Stomach (tissue), 9 donors: Measurements from ENCODE around the gene TGM3. TPM values are rescaled to one million over a fixed set of nuclear protein-coding genes. Genes with fewer than 3 reads are reported as not detected.

Source experiments
- DNase-seq, 2 donors: peaks; one replicate each; pipeline versions ENCODE4 v3.0.0 to v3.0.0-alpha.2; 2013 to 2019
- H3K27ac ChIP-seq, 5 donors: fragments of 200-600 bp in 4 of 5; sonication (generic) in 4 of 5; one replicate each; pipeline ENCODE4 v1.5.1; 2013 to 2019; ENCODE audit warnings: mild to moderate bottlenecking in 1 of 5, moderate library complexity in 1 of 5
- H3K27me3 ChIP-seq, 3 donors: fragments of 200-600 bp; sonication (generic); one replicate each; pipeline ENCODE4 v1.5.1; 2017 to 2019; ENCODE audit warnings: mixed run types in 1 of 3
- H3K36me3 ChIP-seq, 4 donors: fragments of 200-600 bp; sonication (generic); 1 replicate in 3 of 4; 2 replicates in 1 of 4; pipeline ENCODE4 v1.5.1; 2016 to 2019
- H3K4me1 ChIP-seq, 4 donors: fragments of 200-600 bp; sonication (generic); one replicate each; pipeline ENCODE4 v1.5.1; 2016 to 2019
- H3K4me3 ChIP-seq, 4 donors: fragments of 200-600 bp; sonication (generic) in 3 of 4; one replicate each; pipeline ENCODE4 v1.5.1; 2016 to 2019; ENCODE audit warnings: mild to moderate bottlenecking in 1 of 4
- H3K9me3 ChIP-seq, 4 donors: fragments of 200-600 bp; sonication (generic); one replicate each; pipeline ENCODE4 v1.5.1; 2016 to 2019
- EP300 ChIP-seq: sonication (generic); formaldehyde crosslinking; IDR thresholded peaks from one replicate; pipeline ENCODE4 v1.6.1; 2017; ENCODE audit warnings: antibody characterized with exemption
- POLR2A ChIP-seq, 4 donors: fragments of 450-650 bp; IDR thresholded peaks; one replicate each; pipeline ENCODE4 v1.6.1; 2016; ENCODE audit warnings: antibody characterized with exemption in 4 of 4, control low read depth in 2 of 4, mild to moderate bottlenecking in 1 of 4, moderate library complexity in 1 of 4
- POLR2AphosphoS5 ChIP-seq, 3 donors: sonication (generic); formaldehyde crosslinking; IDR thresholded peaks; one replicate each; pipeline ENCODE4 v1.6.1; 2016; ENCODE audit warnings: antibody characterized with exemption in 3 of 3
- WGBS, 5 donors: extraction: QIAGEN DNeasy Blood & Tissue Kit in 3 of 5; methylation state at CpG; one replicate each; pipeline versions ENCODE4 v1.1.5 to v1.1.7; 2013 to 2018; 5-methylcytosine and 5-hydroxymethylcytosine counted together
- intact Hi-C: fragments of 100-400 bp; cut with DNase I; formaldehyde crosslinking; loops from one replicate; pipeline ENCODE4 v1.15.1; 2023; ENCODE audit warnings: low total_unique reads
- polyA plus RNA-seq, 3 donors: library from polyadenylated mRNA; stranded (reverse); fragments of 200-250 nt; gene quantifications; one replicate each; pipeline ENCODE4 v1.2.3, GENCODE V29; 2013
- total RNA-seq, 5 donors: library from RNA; depleted of rRNA; stranded (reverse); fragments of >200 nt; gene quantifications; one replicate each; pipeline versions ENCODE4 v1.1.0 to v1.2.3, GENCODE V29; 2014 to 2016
- TF ChIP-seq, protein P1 (sequence below), 7 experiments: fragments of 450-650 bp in 4 of 7; fragments of 200-600 bp in 3 of 7; sonication (generic) in 3 of 7; IDR thresholded peaks; one replicate each; pipeline ENCODE4 v1.5.1; 2016 to 2019; ENCODE audit warnings: antibody characterized with exemption in 7 of 7, control low read depth in 2 of 7, mild to moderate bottlenecking in 1 of 7
- donor health status: healthy with polysubstance abuse.
- donor health status: Bipolar disorder and iron deficiency.
- donor health status: healthy.

TGM3 gene
- total and polyA plus RNA-seq, 8 donors: 0.62 to 173 (median 3.4) TPM; not detected in 5

DNA sequence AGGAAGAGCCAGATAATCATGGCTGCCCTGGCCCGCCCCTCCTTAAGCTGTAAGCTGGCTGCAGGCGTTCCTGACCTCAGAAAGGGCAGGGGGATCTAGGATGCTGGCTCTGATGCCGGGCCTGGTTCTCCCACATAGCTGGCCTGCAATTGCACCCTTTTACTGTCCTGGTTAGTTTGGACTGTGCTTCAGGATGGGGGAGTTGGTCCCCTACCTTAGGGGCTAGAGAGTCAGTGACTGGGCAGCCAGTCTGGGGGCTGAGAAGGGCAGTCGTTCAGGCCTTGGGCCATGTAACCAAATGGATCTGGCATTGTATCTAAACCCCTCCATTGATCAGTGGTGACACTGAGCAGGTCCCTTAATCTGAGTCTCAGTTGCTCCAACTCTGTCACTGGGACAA, 40.7 kb downstream of the TGM3 start:
- TF ChIP-seq, protein P1, sequence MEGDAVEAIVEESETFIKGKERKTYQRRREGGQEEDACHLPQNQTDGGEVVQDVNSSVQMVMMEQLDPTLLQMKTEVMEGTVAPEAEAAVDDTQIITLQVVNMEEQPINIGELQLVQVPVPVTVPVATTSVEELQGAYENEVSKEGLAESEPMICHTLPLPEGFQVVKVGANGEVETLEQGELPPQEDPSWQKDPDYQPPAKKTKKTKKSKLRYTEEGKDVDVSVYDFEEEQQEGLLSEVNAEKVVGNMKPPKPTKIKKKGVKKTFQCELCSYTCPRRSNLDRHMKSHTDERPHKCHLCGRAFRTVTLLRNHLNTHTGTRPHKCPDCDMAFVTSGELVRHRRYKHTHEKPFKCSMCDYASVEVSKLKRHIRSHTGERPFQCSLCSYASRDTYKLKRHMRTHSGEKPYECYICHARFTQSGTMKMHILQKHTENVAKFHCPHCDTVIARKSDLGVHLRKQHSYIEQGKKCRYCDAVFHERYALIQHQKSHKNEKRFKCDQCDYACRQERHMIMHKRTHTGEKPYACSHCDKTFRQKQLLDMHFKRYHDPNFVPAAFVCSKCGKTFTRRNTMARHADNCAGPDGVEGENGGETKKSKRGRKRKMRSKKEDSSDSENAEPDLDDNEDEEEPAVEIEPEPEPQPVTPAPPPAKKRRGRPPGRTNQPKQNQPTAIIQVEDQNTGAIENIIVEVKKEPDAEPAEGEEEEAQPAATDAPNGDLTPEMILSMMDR (IDR thresholded peaks at IDR 0.05): no peak
- no peak for TF ChIP-seq POLR2A (IDR thresholded peaks at IDR 0.05)
- no peak for TF ChIP-seq POLR2AphosphoS5 (IDR thresholded peaks at IDR 0.05)
- no peak for TF ChIP-seq EP300
- Histone ChIP-seq H3K27me3 (peaks cover 0 to 23% (median 0%) of the 10 kb centered on the region in 3 donors), H3K36me3 (no peaks in the 10 kb centered on the region), H3K9me3 (no peaks in the 10 kb centered on the region), H3K27ac (no peak overlapping the region), H3K4me3 (no peak overlapping the region), H3K4me1 (no peaks in the 10 kb centered on the region)
- intact Hi-C loops: no loop called here
- no peak for DNase-seq
- 67 to 90% (median 86%) methylated on average over 2 to 4 of the region's 4 CpGs for WGBS, 5 donors

DNA sequence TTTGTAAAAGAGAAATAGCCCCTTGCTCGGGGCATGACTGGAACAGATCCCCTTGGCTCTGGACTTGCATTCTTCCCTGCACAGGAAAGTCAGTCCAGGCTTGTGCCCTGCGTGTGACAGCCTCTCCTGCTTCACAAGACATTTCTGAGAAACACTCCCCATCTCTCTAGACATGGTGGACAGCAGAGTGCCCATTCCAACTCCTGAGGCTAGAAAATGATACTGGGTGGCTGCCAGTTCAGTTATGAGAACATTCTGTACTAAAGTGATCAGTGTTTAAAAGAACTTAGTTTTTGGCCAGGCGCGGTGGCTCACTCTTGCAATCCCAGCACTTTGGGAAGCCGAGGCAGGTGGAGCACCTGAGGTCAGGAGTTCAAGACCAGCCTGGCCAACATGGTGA, 41.3 kb downstream of the TGM3 start:
- Histone ChIP-seq H3K9me3 (no peaks in the 10 kb centered on the region), H3K27me3 (peaks cover 0 to 23% (median 0%) of the 10 kb centered on the region in 3 donors), H3K36me3 (no peaks in the 10 kb centered on the region), H3K4me3 (no peak overlapping the region), H3K27ac (no peak overlapping the region), H3K4me1 (no peaks in the 10 kb centered on the region)
- no peak for TF ChIP-seq POLR2A (IDR thresholded peaks at IDR 0.05)
- 79 to 91% (median 89%) methylated on average over 5 of the region's 5 CpGs for WGBS, 5 donors
- DNase-seq: no peak
- intact Hi-C loops: no loop called here

GRCh38 chr20:2338411-2339066, 42.7 kb downstream of the TGM3 start:
- DNase-seq: no peak
- TF ChIP-seq EP300 (no peak), POLR2A (IDR thresholded peaks at IDR 0.05) (no peak), POLR2AphosphoS5 (IDR thresholded peaks at IDR 0.05) (no peak)
- TF ChIP-seq, protein P1 (IDR thresholded peaks at IDR 0.05): no peak
- intact Hi-C loops: no loop called here
- no peaks in the 10 kb centered on the region for H3K4me1 ChIP-seq
- H3K4me3 ChIP-seq: no peak overlapping the region
- 61 to 76% (median 66%) methylated on average over 5 of the region's 5 CpGs for WGBS, 5 donors
- H3K27me3 ChIP-seq: peaks cover 0 to 19% (median 0%) of the 10 kb centered on the region in 3 donors
- no peak overlapping the region for H3K27ac ChIP-seq
- no peaks in the 10 kb centered on the region for H3K36me3 ChIP-seq
- H3K9me3 ChIP-seq: no peaks in the 10 kb centered on the region

GRCh38 chr20:2340136-2340535, 44.3 kb downstream of the TGM3 start:
- WGBS, 5 donors: 84 to 93% (median 85%) methylated on average over 11 of the region's 11 CpGs
- no peak overlapping the region for H3K4me3 ChIP-seq
- no peaks in the 10 kb centered on the region for H3K9me3 ChIP-seq
- H3K36me3 ChIP-seq: no peaks in the 10 kb centered on the region
- TF ChIP-seq, protein P1 (IDR thresholded peaks at IDR 0.05): no peak
- TF ChIP-seq EP300: no peak
- no peak for TF ChIP-seq POLR2AphosphoS5 (IDR thresholded peaks at IDR 0.05)
- TF ChIP-seq POLR2A (IDR thresholded peaks at IDR 0.05): no peak
- DNase-seq: no peak
- intact Hi-C loops: no loop called here
- no peak overlapping the region for H3K27ac ChIP-seq
- H3K4me1 ChIP-seq: no peaks in the 10 kb centered on the region
- H3K27me3 ChIP-seq: peaks cover 0 to 13% (median 0%) of the 10 kb centered on the region in 3 donors

- Histone ChIP-seq H3K36me3 (no peaks in the 10 kb centered on the region), H3K4me1 (no peaks in the 10 kb centered on the region), H3K27ac (no peak overlapping the region), H3K27me3 (peaks cover 0 to 10% (median 0%) of the 10 kb centered on the region in 3 donors), H3K4me3 (no peak overlapping the region), H3K9me3 (no peaks in the 10 kb centered on the region)
- intact Hi-C loops: no loop called here
- TF ChIP-seq, protein P1 (IDR thresholded peaks at IDR 0.05): no peak
- no peak for TF ChIP-seq POLR2A (IDR thresholded peaks at IDR 0.05)
- no peak for TF ChIP-seq POLR2AphosphoS5 (IDR thresholded peaks at IDR 0.05)
- no peak for TF ChIP-seq EP300
- no peak for DNase-seq
- 76 to 92% (median 84%) methylated on average over 6 of the region's 6 CpGs for WGBS, 5 donors
Measured at GRCh38 chr20:2340823-2341222, 45.0 kb downstream of the TGM3 start.
